ENCODE measurements around the gene PAQR5.
"Not testable (repeated sequence)": the region's sequence is repeated elsewhere in the genome, so short reads cannot be mapped to it uniquely, and the experiment has no call there.

PAQR5 gene

GRCh38 chr15:69357773-69358771 lies 59.4 kb downstream of the PAQR5 start:
- no peak for DNase-seq (ENCODE audit: low spot score)

- DNase-seq (ENCODE audit: low spot score) = no peak
Observed at GRCh38 chr15:69358850-69359249, 60.1 kb downstream of the PAQR5 start.

GRCh38 chr15:69359722-69360121 lies 61.0 kb downstream of the PAQR5 start:
- DNase-seq (ENCODE audit: low spot score) = no peak

GRCh38 chr15:69360642-69361041 lies 61.9 kb downstream of the PAQR5 start:
- no peak for DNase-seq (ENCODE audit: low spot score)

GRCh38 chr15:69367236-69367635 lies 68.5 kb downstream of the PAQR5 start:
- DNase-seq (ENCODE audit: low spot score) = no peak

GRCh38 chr15:69369631-69370030 lies 70.9 kb downstream of the PAQR5 start:
- no peak for DNase-seq (ENCODE audit: low spot score)

- no peak for DNase-seq (ENCODE audit: low spot score)
Observed at GRCh38 chr15:69373406-69373805, 74.7 kb downstream of the PAQR5 start.

- DNase-seq (ENCODE audit: low spot score) = no peak
Observed at GRCh38 chr15:69375151-69375790, 76.6 kb downstream of the PAQR5 start.

GRCh38 chr15:69377216-69377970 lies 78.7 kb downstream of the PAQR5 start:
- DNase-seq (ENCODE audit: low spot score) = no peak

- DNase-seq (ENCODE audit: low spot score) = no peak
Observed at GRCh38 chr15:69380100-69380725, 81.5 kb downstream of the PAQR5 start.

GRCh38 chr15:69380726-69381105 lies 82.0 kb downstream of the PAQR5 start:
- DNase-seq (ENCODE audit: low spot score) = no peak

- not testable (repeated sequence) for DNase-seq (ENCODE audit: low spot score)
Observed at GRCh38 chr15:69382176-69382575, 83.5 kb downstream of the PAQR5 start.

- not testable (repeated sequence) for DNase-seq (ENCODE audit: low spot score)
Observed at GRCh38 chr15:69384066-69384465, 85.4 kb downstream of the PAQR5 start.

GRCh38 chr15:69384626-69385598 lies 86.2 kb downstream of the PAQR5 start:
- no peak for DNase-seq (ENCODE audit: low spot score)

GRCh38 chr15:69385831-69386230 lies 87.1 kb downstream of the PAQR5 start:
- DNase-seq (ENCODE audit: low spot score) = no peak

GRCh38 chr15:69386284-69386683 lies 87.6 kb downstream of the PAQR5 start:
- DNase-seq (ENCODE audit: low spot score) = no peak

- DNase-seq (ENCODE audit: low spot score) = no peak
Observed at GRCh38 chr15:69388260-69388705, 89.6 kb downstream of the PAQR5 start.

- no peak for DNase-seq (ENCODE audit: low spot score)
Observed at GRCh38 chr15:69389426-69389825, 90.7 kb downstream of the PAQR5 start.

- no peak for DNase-seq (ENCODE audit: low spot score)
Observed at GRCh38 chr15:69390575-69390974, 91.9 kb downstream of the PAQR5 start.

- DNase-seq (ENCODE audit: low spot score) = no peak
Observed at GRCh38 chr15:69391046-69391757, 92.5 kb downstream of the PAQR5 start.

Measured in hematopoietic multipotent progenitor cell treated with erythropoietin and hydrocortisone succinate and interleukin-3 and kit ligand, for 17 days (in vitro differentiated cells).